ENCODE data around the gene RBMXL2.

DNA sequence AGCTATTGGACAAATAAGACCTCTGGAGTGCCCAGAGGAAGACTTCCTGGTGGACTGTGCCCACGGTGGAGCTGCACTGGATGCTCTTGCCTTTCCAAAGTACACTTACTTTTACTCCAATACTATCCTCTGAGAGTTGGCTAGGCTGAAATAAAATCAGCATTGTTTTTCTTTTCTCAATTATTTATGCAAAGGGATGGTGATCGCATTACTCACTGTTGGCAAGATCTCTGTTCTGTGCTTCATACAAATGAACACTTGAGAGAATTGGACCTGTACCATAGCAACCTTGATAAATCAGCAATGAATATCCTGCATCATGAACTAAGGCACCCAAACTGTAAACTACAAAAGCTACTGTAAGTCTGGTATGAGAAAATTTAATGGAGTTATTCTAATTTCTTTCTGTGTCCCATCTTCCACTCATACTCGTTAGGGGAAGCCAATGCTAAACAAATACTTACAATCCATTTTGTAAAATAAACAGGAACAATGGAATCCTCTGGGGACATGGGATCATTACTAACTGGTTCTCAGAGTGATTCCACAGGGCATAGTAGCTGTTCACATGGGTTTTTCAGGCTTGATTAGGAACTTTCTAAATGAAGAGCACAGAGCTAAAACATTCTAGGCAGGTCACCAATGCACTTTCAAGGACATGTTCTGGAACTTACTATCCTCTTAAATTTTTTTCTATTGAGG is 42.2 kb upstream of the RBMXL2 start:
- TF ChIP-seq, protein P1, sequence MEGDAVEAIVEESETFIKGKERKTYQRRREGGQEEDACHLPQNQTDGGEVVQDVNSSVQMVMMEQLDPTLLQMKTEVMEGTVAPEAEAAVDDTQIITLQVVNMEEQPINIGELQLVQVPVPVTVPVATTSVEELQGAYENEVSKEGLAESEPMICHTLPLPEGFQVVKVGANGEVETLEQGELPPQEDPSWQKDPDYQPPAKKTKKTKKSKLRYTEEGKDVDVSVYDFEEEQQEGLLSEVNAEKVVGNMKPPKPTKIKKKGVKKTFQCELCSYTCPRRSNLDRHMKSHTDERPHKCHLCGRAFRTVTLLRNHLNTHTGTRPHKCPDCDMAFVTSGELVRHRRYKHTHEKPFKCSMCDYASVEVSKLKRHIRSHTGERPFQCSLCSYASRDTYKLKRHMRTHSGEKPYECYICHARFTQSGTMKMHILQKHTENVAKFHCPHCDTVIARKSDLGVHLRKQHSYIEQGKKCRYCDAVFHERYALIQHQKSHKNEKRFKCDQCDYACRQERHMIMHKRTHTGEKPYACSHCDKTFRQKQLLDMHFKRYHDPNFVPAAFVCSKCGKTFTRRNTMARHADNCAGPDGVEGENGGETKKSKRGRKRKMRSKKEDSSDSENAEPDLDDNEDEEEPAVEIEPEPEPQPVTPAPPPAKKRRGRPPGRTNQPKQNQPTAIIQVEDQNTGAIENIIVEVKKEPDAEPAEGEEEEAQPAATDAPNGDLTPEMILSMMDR (IDR thresholded peaks at IDR 0.05): no peak
- no peak for TF ChIP-seq EP300 (IDR thresholded peaks at IDR 0.05)
- no peak for TF ChIP-seq POLR2A (IDR thresholded peaks at IDR 0.05)
- TF ChIP-seq POLR2AphosphoS5 (IDR thresholded peaks at IDR 0.05): no peak

All from sigmoid colon (tissue), 4 donors.